HFF-Myc (cell line): ENCODE data around the gene DNAH10.

Source experiments
- DNase-seq: peaks from one replicate; pipeline ENCODE4 v3.0.0-alpha.2; 2011; ENCODE audit warnings: low read depth; ENCODE audit errors: extremely low read depth
- H3K4me3 ChIP-seq: replicated peaks from 2 replicates; pipeline ENCODE4 v1.5.1; 2011; ENCODE audit warnings: low read depth, mild to moderate bottlenecking, control low read depth, low read length
- CTCF ChIP-seq: IDR thresholded peaks from 2 replicates; pipeline ENCODE4 v1.5.1; 2012; ENCODE audit warnings: mild to moderate bottlenecking, low read depth, low read length, control low read depth; ENCODE audit errors: missing control alignments

The DNAH10 gene

DNA sequence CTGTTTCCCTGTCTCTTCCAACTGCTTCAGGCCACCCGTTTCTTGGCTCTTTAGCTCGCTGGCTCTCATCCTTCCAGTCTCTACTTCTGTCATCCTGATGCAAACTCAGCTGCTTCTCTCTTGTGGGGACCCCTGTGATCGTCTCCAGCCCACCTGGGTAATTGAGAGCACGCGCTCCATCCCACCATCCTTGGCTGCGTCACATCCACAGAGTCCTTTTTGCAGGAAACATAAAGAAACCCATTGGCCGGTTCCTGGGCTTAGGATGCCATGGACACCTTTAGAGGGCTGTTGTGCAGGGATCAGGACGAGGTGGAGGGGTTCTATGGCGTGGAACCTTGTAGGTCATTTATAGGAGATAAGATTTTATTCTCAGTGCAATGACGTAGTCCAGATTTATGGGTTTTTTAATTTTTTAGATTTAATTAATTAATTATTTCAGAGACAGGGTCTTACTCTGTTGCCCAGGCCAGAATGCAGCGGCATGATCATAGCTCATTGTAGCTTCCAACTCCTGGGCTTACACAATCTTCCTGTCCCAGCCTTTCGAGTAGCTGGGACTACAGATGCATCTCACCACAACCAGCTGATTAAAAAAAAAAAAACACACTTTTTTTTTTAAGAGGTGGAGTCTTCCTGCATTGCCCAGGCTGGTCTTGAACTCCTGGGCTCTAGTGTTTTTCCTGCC is 127.9 kb downstream of the DNAH10 start:
- DNase-seq = no peak
- no peak for TF ChIP-seq CTCF
- no peak overlapping the region for H3K4me3 ChIP-seq

GRCh38 chr12:123890536-123890902 is 128.4 kb downstream of the DNAH10 start:
- TF ChIP-seq CTCF = no peak
- no peak for DNase-seq
- no peak overlapping the region for H3K4me3 ChIP-seq

DNA sequence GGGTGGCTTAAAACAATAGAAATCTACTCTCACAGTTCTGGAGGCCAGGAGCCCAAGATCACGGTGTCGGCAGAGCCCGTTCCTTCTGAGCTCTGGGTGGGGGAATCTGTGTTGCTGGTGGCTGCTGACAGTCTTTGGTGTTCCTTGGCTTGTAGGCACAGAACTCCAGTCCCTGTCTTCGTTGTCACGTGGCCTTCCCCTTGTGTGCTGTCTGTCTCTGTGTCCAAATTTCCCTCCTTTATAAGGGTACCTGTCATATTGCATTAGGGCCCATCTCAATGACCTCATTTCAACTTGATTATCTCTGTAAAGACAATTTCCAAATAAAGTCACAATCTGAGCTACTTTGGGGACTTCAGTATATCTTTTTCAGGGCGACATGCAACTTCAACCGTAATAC is 128.9 kb downstream of the DNAH10 start:
- H3K4me3 ChIP-seq = no peak overlapping the region
- no peak for TF ChIP-seq CTCF
- DNase-seq = no peak

GRCh38 chr12:123891516-123892179 is 129.5 kb downstream of the DNAH10 start:
- H3K4me3 ChIP-seq = no peak overlapping the region
- no peak for DNase-seq

DNA sequence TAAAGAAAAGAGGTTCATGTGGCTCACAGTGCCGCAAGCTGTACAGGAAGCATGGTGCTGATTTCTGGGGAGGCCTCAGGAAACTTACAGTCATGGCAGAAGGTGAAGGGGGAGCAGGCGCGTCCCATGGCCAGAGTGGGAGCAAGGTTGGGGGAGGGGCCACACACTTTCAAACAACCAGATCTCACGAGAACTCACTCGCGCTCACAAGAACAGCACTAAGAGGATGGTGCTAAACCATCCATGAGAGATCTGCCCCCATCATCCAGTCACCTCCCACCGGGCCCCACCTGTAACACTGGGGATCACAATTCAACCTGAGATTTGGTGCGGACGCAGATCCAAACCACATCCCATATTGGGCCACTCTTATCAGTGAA is 130.1 kb downstream of the DNAH10 start:
- no peak for DNase-seq
- no peak overlapping the region for H3K4me3 ChIP-seq
- TF ChIP-seq CTCF = no peak

More at GRCh38 chr12:123891516-123892179, 129.5 kb downstream of the DNAH10 start:
- TF ChIP-seq CTCF = no peak

DNA sequence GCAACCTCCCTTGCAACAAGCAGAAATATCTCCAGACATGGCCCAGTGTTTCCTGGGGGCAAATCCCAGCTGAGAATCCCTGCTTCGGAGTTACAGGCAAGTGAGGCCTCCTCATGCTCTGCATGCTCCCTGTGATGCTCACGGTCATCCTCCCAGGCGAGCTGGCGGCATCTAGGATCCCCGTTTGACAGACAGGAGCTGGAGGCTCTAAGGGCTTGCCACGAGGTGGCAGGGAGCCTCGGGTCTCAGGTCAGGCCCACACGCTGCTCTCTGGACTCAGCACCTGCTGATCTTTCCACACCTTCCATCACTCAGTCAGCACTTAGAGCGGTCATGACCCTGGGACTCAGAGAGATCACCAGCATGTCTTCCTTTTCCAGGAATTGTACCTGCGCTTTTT is 130.8 kb downstream of the DNAH10 start:
- no peak for TF ChIP-seq CTCF
- no peak for DNase-seq

More for the DNA sequence above, 130.8 kb downstream of the DNAH10 start:
- H3K4me3 ChIP-seq = no peak overlapping the region
